Measurements from ENCODE around the gene TMEM141. TPM values are rescaled to one million over a fixed set of nuclear protein-coding genes. Genes with fewer than 3 reads are reported as not detected.

The TMEM141 gene
- total and polyA plus RNA-seq, 2 of the 8 experiments (the other 6 are each of a cell fraction or from before 2014, with no cell fraction given), result 51.1 to 137 TPM

- no peak overlapping the region for H4K5ac ChIP-seq (ENCODE audit: insufficient read length, low read depth, low read length)
- H3K79me2 ChIP-seq (ENCODE audit: control insufficient read depth in 1 of 2, insufficient read depth in 2 of 2, low read length in 2 of 2), result no peaks in the 10 kb centered on the region
- CTCF ChIA-PET (ENCODE audit: partially characterized antibody), result interaction anchor here (1.1 to 4.3 kb wide), 3 partner anchors 9 to 85 kb away, joined by 4 to 37 read pairs (median 5); no protein-coding TSS in a partner anchor
- H2BK120ac ChIP-seq (replicated peaks; ENCODE audit: low read depth, low read length), result no peak overlapping the region
- no peak overlapping the region for H2BK12ac ChIP-seq (ENCODE audit: low read depth, low read length)
- no peak overlapping the region for H2AFZ ChIP-seq (ENCODE audit: low read length)
- H2BK15ac ChIP-seq (ENCODE audit: low read length), result no peak overlapping the region
- POLR2A ChIA-PET (ENCODE audit: partially characterized antibody), result no interaction called here
- no peak overlapping the region for H4K91ac ChIP-seq (replicated peaks; ENCODE audit: insufficient read length, low read length)
- H2BK5ac ChIP-seq (ENCODE audit: low read depth, low read length), result no peak overlapping the region
- no peak overlapping the region for H3K9ac ChIP-seq (replicated peaks in 1 of 4; ENCODE audit: extremely low read depth in 1 of 4, low read depth in 3 of 4, low read length in 3 of 4)
- DNase-seq (ENCODE audit: low read depth in 1 of 2, low spot score in 2 of 2), result no peak
- H2AK5ac ChIP-seq (ENCODE audit: low read depth, low read length), result no peak overlapping the region
- H3K4me2 ChIP-seq (ENCODE audit: insufficient read depth in 1 of 2, low read depth in 2 of 2, low read length in 2 of 2), result no peak overlapping the region
- no peak overlapping the region for H3K23ac ChIP-seq (ENCODE audit: insufficient read length)
- no peak overlapping the region for H3K4ac ChIP-seq (replicated peaks; ENCODE audit: insufficient read length, low read depth, low read length)
- FAIRE-seq, result no peak
- H3K36me3 ChIP-seq (ENCODE audit: control insufficient read depth in 2 of 4, insufficient read depth in 4 of 4, low read length in 3 of 4), result no peaks in the 10 kb centered on the region
- H4K20me1 ChIP-seq (replicated peaks in 1 of 2; ENCODE audit: control insufficient read depth in 1 of 2, insufficient read depth in 2 of 2, low read length in 2 of 2), result no peaks in the 10 kb centered on the region
- H3K9me3 ChIP-seq (ENCODE audit: insufficient read depth in 2 of 2, low read depth in 1 of 2, low read length in 1 of 2), result no peaks in the 10 kb centered on the region
- no peak overlapping the region for H3K4me3 ChIP-seq (ENCODE audit: extremely low read depth in 1 of 4, insufficient read depth in 2 of 4, low read depth in 3 of 4, low read length in 4 of 4)
- H3K56ac ChIP-seq (replicated peaks; ENCODE audit: insufficient read length, low read depth, low read length), result no peak overlapping the region
- 94% methylated on average over 6 of the region's 6 CpGs; no CpG with 5 or more reads in 1 of the 2 experiments for WGBS, 2 experiments (ENCODE audit: extremely low coverage in 1 of 2, insufficient coverage in 1 of 2, insufficient read length in 1 of 2, insufficient replicate concordance in 2 of 2, low coverage in 1 of 2, low lambda C conversion rate in 2 of 2, missing lambda C conversion rate in 1 of 2)
- no peak overlapping the region for H3K27ac ChIP-seq (ENCODE audit: low read depth, low read length)
- no peak overlapping the region for H4K8ac ChIP-seq (ENCODE audit: extremely low read depth, insufficient read depth, low read length)
- TF ChIP-seq CBX8 (IDR thresholded peaks at IDR 0.05; ENCODE audit: borderline replicate concordance, low read depth, low read length) (no peak), SIN3A (conservative IDR thresholded peaks at IDR 0.05 in 1 of 2, IDR thresholded peaks at IDR 0.05 in 1 of 2; ENCODE audit: low read depth in 1 of 2, low read length in 2 of 2) (no peak)
- TF ChIP-seq, protein P1, sequence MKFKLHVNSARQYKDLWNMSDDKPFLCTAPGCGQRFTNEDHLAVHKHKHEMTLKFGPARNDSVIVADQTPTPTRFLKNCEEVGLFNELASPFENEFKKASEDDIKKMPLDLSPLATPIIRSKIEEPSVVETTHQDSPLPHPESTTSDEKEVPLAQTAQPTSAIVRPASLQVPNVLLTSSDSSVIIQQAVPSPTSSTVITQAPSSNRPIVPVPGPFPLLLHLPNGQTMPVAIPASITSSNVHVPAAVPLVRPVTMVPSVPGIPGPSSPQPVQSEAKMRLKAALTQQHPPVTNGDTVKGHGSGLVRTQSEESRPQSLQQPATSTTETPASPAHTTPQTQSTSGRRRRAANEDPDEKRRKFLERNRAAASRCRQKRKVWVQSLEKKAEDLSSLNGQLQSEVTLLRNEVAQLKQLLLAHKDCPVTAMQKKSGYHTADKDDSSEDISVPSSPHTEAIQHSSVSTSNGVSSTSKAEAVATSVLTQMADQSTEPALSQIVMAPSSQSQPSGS (IDR thresholded peaks at IDR 0.05; ENCODE audit: low read length), result no peak
- no peaks in the 10 kb centered on the region; a peak in 1 of 7 replicates for H3K27me3 ChIP-seq (replicated peaks in 1 of 4; ENCODE audit: control insufficient read depth in 3 of 4, extremely low read depth in 1 of 4, insufficient read depth in 3 of 4, low read length in 3 of 4)
- no peak overlapping the region for H2BK20ac ChIP-seq (ENCODE audit: low read length)
- no peak overlapping the region for H3K18ac ChIP-seq (ENCODE audit: extremely low read depth, low read length)
- no peaks in the 10 kb centered on the region; a peak in 1 of 7 replicates for H3K4me1 ChIP-seq (replicated peaks in 1 of 4; ENCODE audit: control insufficient read depth in 3 of 4, insufficient read depth in 4 of 4, low read length in 3 of 4)
- H3K23me2 ChIP-seq (ENCODE audit: low read depth, low read length), result no peaks in the 10 kb centered on the region
- H3K14ac ChIP-seq (ENCODE audit: insufficient read length), result no peak overlapping the region
- no peaks in the 10 kb centered on the region for H3K79me1 ChIP-seq (ENCODE audit: low read depth, low read length)
Observed at GRCh38 chr9:136784997-136785361, 6.2 kb upstream of the TMEM141 start.

All from H1 (cell line).